HG03139 (cell line): ENCODE measurements around the gene ADGRB2.

ENCODE experiments used
- ATAC-seq: cut with Tn5 transposase; IDR thresholded peaks from one replicate; pipeline ENCODE4 v1.9.1; 2021; ENCODE audit not compliant: unreplicated experiment

ADGRB2 gene

GRCh38 chr1:31681415-31681814 is 82.7 kb downstream of the ADGRB2 start:
- no peak for ATAC-seq

DNA sequence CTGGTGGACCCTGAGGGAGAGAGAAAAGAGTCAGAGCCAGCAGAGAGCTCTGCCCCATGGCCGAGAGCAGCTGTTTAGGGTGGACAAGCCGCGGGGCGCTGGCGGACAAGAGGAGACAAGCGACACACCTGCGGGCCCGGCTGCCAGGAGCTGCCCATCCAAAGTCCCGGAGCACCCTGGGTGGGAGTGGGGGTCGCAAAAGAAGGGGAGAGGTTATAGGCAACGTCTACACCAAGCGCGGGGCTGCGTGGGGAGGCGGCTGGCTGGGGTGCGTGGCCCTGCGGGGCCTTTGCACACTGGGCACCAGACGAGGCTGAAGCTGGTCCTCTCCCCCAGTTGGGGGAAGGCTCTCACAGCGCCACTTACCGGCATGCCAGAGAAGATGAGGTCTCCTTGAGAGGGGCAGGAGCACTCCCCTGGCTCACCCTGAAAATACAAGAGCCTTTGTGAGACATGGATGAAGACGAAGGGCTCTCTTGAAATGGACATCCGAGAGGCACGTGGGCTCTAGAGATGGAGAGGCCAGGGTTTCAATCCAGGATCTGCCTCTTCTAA is 84.4 kb downstream of the ADGRB2 start:
- no peak for ATAC-seq

DNA sequence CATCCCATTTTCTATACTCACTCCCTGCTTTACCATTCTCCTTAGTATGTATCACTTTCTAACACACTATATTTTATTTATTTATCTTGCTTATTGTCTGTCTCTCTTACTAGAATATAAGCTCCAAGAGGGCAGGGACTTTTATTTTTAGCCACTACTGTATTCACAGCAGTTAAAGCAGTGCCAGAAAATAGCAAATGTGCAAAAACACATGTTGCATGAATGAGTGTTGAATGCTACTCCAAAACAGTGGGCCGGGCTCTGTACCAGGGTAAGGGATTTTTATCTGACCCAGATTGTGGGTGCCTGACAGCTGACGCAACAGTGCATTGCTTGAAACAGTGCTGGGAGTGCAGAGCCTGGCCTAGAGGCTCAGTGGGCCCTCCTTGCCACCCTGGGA is 85.0 kb downstream of the ADGRB2 start:
- no peak for ATAC-seq

- ATAC-seq, result no peak
Measured at GRCh38 chr1:31678681-31679080, 85.5 kb downstream of the ADGRB2 start.

DNA sequence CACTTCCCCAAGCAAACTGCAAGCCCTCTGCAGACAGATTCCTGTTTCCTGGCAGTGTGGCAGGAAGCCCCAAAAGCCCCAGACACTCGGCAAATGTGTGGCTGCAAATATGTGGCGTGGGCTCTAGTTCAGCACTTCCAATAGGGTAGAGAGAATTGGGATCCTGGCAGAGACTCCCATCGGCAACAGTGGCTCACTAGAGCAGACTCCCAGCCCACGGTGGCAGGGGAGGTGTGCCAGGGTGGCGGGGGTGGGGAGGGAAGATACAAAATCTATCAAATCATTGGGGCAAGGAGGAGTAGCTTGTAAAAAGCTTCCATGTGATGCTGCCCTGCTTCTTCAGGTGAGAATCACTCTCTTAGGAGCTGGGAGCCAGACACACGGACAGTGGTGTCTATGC is 86.2 kb downstream of the ADGRB2 start:
- ATAC-seq, result no peak

GRCh38 chr1:31677401-31677800 is 86.7 kb downstream of the ADGRB2 start:
- ATAC-seq, result no peak
